Loucy (cell line): ENCODE results near the gene CSNK2B.

Experiments
- H2AFZ ChIP-seq: fragments of 200-600 bp; sonication (generic); 2 replicates; pipeline ENCODE4 v1.6.0; 2016; ENCODE audit warnings: antibody characterized with exemption, mild to moderate bottlenecking, low read length, moderate library complexity
- H3F3A ChIP-seq: fragments of 200-600 bp; 2 replicates; pipeline ENCODE4 v1.6.0; 2016; ENCODE audit warnings: antibody characterized with exemption, low read depth, mild to moderate bottlenecking
- H3K27me3 ChIP-seq: fragments of 200-600 bp; sonication (generic); 2 replicates; pipeline ENCODE4 v1.6.1; 2014; ENCODE audit warnings: low read length, mild to moderate bottlenecking; ENCODE audit not compliant: insufficient read depth, poor library complexity, severe bottlenecking
- H3K36me3 ChIP-seq: fragments of 200-600 bp; sonication (generic); 2 replicates; pipeline ENCODE4 v1.6.1; 2016; ENCODE audit warnings: low read length; ENCODE audit not compliant: insufficient read depth
- H3K4me1 ChIP-seq: fragments of 200-600 bp; sonication (generic); 2 replicates; pipeline ENCODE4 v1.5.1; 2014; ENCODE audit warnings: low read length, mild to moderate bottlenecking; ENCODE audit not compliant: insufficient read depth, poor library complexity, severe bottlenecking
- H3K4me2 ChIP-seq: fragments of 200-600 bp; sonication (generic); 2 replicates; pipeline ENCODE4 v1.6.0; 2014; ENCODE audit warnings: antibody characterized with exemption, low read length, low read depth, mild to moderate bottlenecking; ENCODE audit not compliant: poor library complexity, severe bottlenecking
- H3K4me3 ChIP-seq: fragments of 200-600 bp; sonication (generic); 2 replicates; pipeline ENCODE4 v1.5.1; 2014; ENCODE audit warnings: low read length, mild to moderate bottlenecking, mixed read lengths; ENCODE audit not compliant: poor library complexity, severe bottlenecking
- H3K79me2 ChIP-seq: fragments of 200-600 bp; sonication (generic); 2 replicates; pipeline ENCODE4 v1.6.1; 2014; ENCODE audit warnings: low read length; ENCODE audit not compliant: insufficient read depth
- H3K9ac ChIP-seq: fragments of 200-600 bp; sonication (generic); 2 replicates; pipeline ENCODE4 v1.6.0; 2014; ENCODE audit warnings: mild to moderate bottlenecking, low read depth, low read length, moderate library complexity; ENCODE audit not compliant: poor library complexity, severe bottlenecking
- H3K9me2 ChIP-seq: fragments of 200-600 bp; sonication (generic); replicated peaks from 2 replicates; pipeline ENCODE4 v1.6.1; 2016; ENCODE audit warnings: low read depth, low read length, mixed read lengths
- H3K9me3 ChIP-seq: fragments of 200-600 bp; sonication (generic); 2 replicates; pipeline ENCODE4 v1.6.1; 2014; ENCODE audit warnings: mild to moderate bottlenecking, antibody characterized with exemption, low read length, low read depth; ENCODE audit not compliant: insufficient read depth
- H4K20me1 ChIP-seq: fragments of 200-600 bp; sonication (generic); 2 replicates; pipeline ENCODE4 v1.6.0; 2014; ENCODE audit warnings: antibody characterized with exemption, low read length, mild to moderate bottlenecking; ENCODE audit not compliant: insufficient read depth, poor library complexity, severe bottlenecking
- EZH2phosphoT487 ChIP-seq: fragments of 200-600 bp; IDR thresholded peaks from 2 replicates; pipeline ENCODE4 v1.6.1; 2018; ENCODE audit warnings: antibody characterized with exemption, mild to moderate bottlenecking, moderate library complexity, borderline replicate concordance
- TF ChIP-seq, protein P1 (sequence below): fragments of 200-600 bp; sonication (generic); conservative IDR thresholded peaks from 2 replicates; pipeline ENCODE4 v1.5.1; 2014; ENCODE audit warnings: mild to moderate bottlenecking, antibody characterized with exemption, low read length

Gene CSNK2B

DNA sequence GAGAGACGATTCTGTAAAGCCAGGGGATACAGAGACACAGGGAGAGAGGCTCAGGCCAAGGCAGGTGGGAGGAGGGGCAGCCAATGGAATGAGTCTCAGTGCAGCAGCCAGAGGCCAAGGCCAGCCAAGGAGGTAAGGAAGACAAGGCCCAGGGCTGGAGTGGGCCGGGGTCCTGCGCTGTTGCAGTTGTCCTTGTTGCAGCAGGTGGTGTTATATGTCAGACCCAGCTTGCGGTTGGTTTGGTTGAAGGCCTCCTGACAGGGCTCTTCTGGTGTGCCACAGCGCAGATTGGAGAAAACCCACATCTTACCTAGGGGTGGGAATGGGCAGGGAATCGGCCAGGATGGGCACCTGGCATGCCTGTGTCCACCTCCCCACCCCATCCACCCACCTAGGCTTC, 53.1 kb downstream of the CSNK2B start:
- Histone ChIP-seq H3K79me2 (no peaks in the 10 kb centered on the region), H3K9ac (no peak overlapping the region), H3K9me3 (no peaks in the 10 kb centered on the region), H3K36me3 (no peaks in the 10 kb centered on the region), H3K27me3 (no peaks in the 10 kb centered on the region), H3K4me1 (peaks cover 15% of the 10 kb centered on the region), H2AFZ (no peak overlapping the region), H3K4me3 (no peak overlapping the region), H4K20me1 (no peaks in the 10 kb centered on the region), H3F3A (no peaks in the 10 kb centered on the region), H3K9me2 (no peaks in the 10 kb centered on the region), H3K4me2 (no peak overlapping the region)
- TF ChIP-seq, protein P1, sequence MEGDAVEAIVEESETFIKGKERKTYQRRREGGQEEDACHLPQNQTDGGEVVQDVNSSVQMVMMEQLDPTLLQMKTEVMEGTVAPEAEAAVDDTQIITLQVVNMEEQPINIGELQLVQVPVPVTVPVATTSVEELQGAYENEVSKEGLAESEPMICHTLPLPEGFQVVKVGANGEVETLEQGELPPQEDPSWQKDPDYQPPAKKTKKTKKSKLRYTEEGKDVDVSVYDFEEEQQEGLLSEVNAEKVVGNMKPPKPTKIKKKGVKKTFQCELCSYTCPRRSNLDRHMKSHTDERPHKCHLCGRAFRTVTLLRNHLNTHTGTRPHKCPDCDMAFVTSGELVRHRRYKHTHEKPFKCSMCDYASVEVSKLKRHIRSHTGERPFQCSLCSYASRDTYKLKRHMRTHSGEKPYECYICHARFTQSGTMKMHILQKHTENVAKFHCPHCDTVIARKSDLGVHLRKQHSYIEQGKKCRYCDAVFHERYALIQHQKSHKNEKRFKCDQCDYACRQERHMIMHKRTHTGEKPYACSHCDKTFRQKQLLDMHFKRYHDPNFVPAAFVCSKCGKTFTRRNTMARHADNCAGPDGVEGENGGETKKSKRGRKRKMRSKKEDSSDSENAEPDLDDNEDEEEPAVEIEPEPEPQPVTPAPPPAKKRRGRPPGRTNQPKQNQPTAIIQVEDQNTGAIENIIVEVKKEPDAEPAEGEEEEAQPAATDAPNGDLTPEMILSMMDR, result no peak
- no peak for TF ChIP-seq EZH2phosphoT487
